DND-41 (cell line): ENCODE results near the gene OLIG1.

ENCODE experiments used
- ATAC-seq: fragments of 200-7000 bp; cut with Tn5 transposase; 3 replicates; pipeline ENCODE4 v1.9.1; 2021; ENCODE audit warnings: low read depth; ENCODE audit not compliant: insufficient read depth
- DNase-seq: peaks from one replicate; pipeline ENCODE4 v3.0.0-alpha.2; 2020
- H2AFZ ChIP-seq: 2 replicates; pipeline ENCODE4 v1.6.0; 2012; ENCODE audit warnings: low read depth, low read length
- H3K27ac ChIP-seq: 2 replicates; pipeline ENCODE4 v1.5.1; 2012; ENCODE audit warnings: low read length, inconsistent platforms
- H3K27me3 ChIP-seq: fragments of 200-600 bp; sonication (generic); 2 replicates; pipeline ENCODE4 v1.6.0; 2012; ENCODE audit warnings: low read length, mild to moderate bottlenecking, inconsistent platforms; ENCODE audit not compliant: insufficient read depth, poor library complexity
- H3K36me3 ChIP-seq: 2 replicates; pipeline ENCODE4 v1.5.1; 2012; ENCODE audit warnings: low read length, inconsistent platforms; ENCODE audit not compliant: insufficient read depth
- H3K4me1 ChIP-seq: 2 replicates; pipeline ENCODE4 v1.5.1; 2012; ENCODE audit warnings: mild to moderate bottlenecking, low read length; ENCODE audit not compliant: insufficient read depth
- H3K4me2 ChIP-seq: 2 replicates; pipeline ENCODE4 v1.6.0; 2012; ENCODE audit warnings: mild to moderate bottlenecking, moderate library complexity, low read length, inconsistent platforms; ENCODE audit not compliant: insufficient read depth
- H3K4me3 ChIP-seq, 2 experiments: fragments of 200-600 bp in 1 of 2; shearing (Covaris generic) in 1 of 2; 2 replicates each; pipeline ENCODE4 v1.5.1; 2012 to 2016; ENCODE audit warnings: inconsistent platforms in 2 of 2, low read length in 2 of 2, mild to moderate bottlenecking in 2 of 2, low read depth in 1 of 2, moderate library complexity in 1 of 2
- H3K79me2 ChIP-seq: 2 replicates; pipeline ENCODE4 v1.6.0; 2012; ENCODE audit warnings: low read length, inconsistent platforms; ENCODE audit not compliant: insufficient read depth
- H3K9ac ChIP-seq: 2 replicates; pipeline ENCODE4 v1.6.0; 2012; ENCODE audit warnings: low read depth, mild to moderate bottlenecking, inconsistent platforms, low read length, moderate library complexity
- H3K9me3 ChIP-seq: 2 replicates; pipeline ENCODE4 v1.5.1; 2012; ENCODE audit warnings: low read length, moderate library complexity, mild to moderate bottlenecking, inconsistent platforms; ENCODE audit not compliant: insufficient read depth, severe bottlenecking
- H4K20me1 ChIP-seq: 2 replicates; pipeline ENCODE4 v1.6.0; 2012; ENCODE audit warnings: low read length; ENCODE audit not compliant: insufficient read depth
- CTCF ChIP-seq: IDR thresholded peaks from 2 replicates; pipeline ENCODE4 v1.5.1; 2012; ENCODE audit warnings: borderline replicate concordance, low read length, moderate library complexity, mild to moderate bottlenecking; ENCODE audit not compliant: poor library complexity, severe bottlenecking; ENCODE audit errors: extremely low read depth
- EZH2 ChIP-seq: IDR thresholded peaks from 3 replicates; pipeline ENCODE4 v1.6.1; 2012; ENCODE audit warnings: borderline replicate concordance, low read depth, mild to moderate bottlenecking, moderate library complexity, low read length, inconsistent platforms; ENCODE audit not compliant: severe bottlenecking

The OLIG1 gene

GRCh38 chr21:33110340-33110715 lies 40.4 kb downstream of the OLIG1 start:
- Histone ChIP-seq H3K9me3 (no peaks in the 10 kb centered on the region), H3K79me2 (no peaks in the 10 kb centered on the region), H3K9ac (no peak overlapping the region), H2AFZ (no peak overlapping the region), H3K4me2 (peak overlapping the region; percentile 50; the same call in 1 of the 2 replicates), H3K27ac (no peak overlapping the region), H3K4me3 (no peak overlapping the region), H3K4me1 (peaks cover 21% of the 10 kb centered on the region), H3K27me3 (peaks cover 15% of the 10 kb centered on the region), H4K20me1 (no peaks in the 10 kb centered on the region), H3K36me3 (no peaks in the 10 kb centered on the region)
- no peak for ATAC-seq
- no peak for DNase-seq
- TF ChIP-seq EZH2 (no peak), CTCF (no peak)

- H3K27me3 ChIP-seq, result peaks cover 15% of the 10 kb centered on the region
- H3K79me2 ChIP-seq, result no peaks in the 10 kb centered on the region
- TF ChIP-seq CTCF (no peak), EZH2 (no peak)
- no peak overlapping the region for H3K4me3 ChIP-seq
- no peaks in the 10 kb centered on the region for H4K20me1 ChIP-seq
- H3K4me1 ChIP-seq, result peaks cover 34% of the 10 kb centered on the region
- DNase-seq, result no peak
- H3K27ac ChIP-seq, result no peak overlapping the region
- no peaks in the 10 kb centered on the region for H3K36me3 ChIP-seq
- H2AFZ ChIP-seq, result no peak overlapping the region
- no peak overlapping the region for H3K9ac ChIP-seq
- no peak for ATAC-seq
- H3K4me2 ChIP-seq, result no peak overlapping the region
- H3K9me3 ChIP-seq, result no peaks in the 10 kb centered on the region
Measured at GRCh38 chr21:33111577-33111976, 41.6 kb downstream of the OLIG1 start.

- Histone ChIP-seq H2AFZ (no peak overlapping the region), H3K36me3 (no peaks in the 10 kb centered on the region), H3K4me1 (peaks cover 40% of the 10 kb centered on the region), H3K79me2 (no peaks in the 10 kb centered on the region), H3K4me2 (no peak overlapping the region), H3K9ac (no peak overlapping the region), H4K20me1 (no peaks in the 10 kb centered on the region), H3K27ac (no peak overlapping the region), H3K27me3 (peaks cover 15% of the 10 kb centered on the region), H3K9me3 (no peaks in the 10 kb centered on the region), H3K4me3 (no peak overlapping the region)
- TF ChIP-seq CTCF (no peak), EZH2 (no peak)
- ATAC-seq (no peak), DNase-seq (no peak)
Measured at GRCh38 chr21:33112151-33112550, 42.2 kb downstream of the OLIG1 start.

- H3K4me3 ChIP-seq, result no peak overlapping the region
- TF ChIP-seq EZH2 (no peak), CTCF (no peak)
- no peak for ATAC-seq
- H3K36me3 ChIP-seq, result no peaks in the 10 kb centered on the region
- no peak overlapping the region for H3K4me2 ChIP-seq
- no peaks in the 10 kb centered on the region for H4K20me1 ChIP-seq
- peaks cover 15% of the 10 kb centered on the region for H3K27me3 ChIP-seq
- no peak for DNase-seq
- no peak overlapping the region for H3K9ac ChIP-seq
- no peak overlapping the region for H3K27ac ChIP-seq
- no peaks in the 10 kb centered on the region for H3K9me3 ChIP-seq
- H3K4me1 ChIP-seq, result peaks cover 45% of the 10 kb centered on the region
- H2AFZ ChIP-seq, result no peak overlapping the region
- no peaks in the 10 kb centered on the region for H3K79me2 ChIP-seq
Measured at GRCh38 chr21:33112681-33113080, 42.7 kb downstream of the OLIG1 start.
